ENCODE results near the gene CLDN22.

Gene CLDN22

DNA sequence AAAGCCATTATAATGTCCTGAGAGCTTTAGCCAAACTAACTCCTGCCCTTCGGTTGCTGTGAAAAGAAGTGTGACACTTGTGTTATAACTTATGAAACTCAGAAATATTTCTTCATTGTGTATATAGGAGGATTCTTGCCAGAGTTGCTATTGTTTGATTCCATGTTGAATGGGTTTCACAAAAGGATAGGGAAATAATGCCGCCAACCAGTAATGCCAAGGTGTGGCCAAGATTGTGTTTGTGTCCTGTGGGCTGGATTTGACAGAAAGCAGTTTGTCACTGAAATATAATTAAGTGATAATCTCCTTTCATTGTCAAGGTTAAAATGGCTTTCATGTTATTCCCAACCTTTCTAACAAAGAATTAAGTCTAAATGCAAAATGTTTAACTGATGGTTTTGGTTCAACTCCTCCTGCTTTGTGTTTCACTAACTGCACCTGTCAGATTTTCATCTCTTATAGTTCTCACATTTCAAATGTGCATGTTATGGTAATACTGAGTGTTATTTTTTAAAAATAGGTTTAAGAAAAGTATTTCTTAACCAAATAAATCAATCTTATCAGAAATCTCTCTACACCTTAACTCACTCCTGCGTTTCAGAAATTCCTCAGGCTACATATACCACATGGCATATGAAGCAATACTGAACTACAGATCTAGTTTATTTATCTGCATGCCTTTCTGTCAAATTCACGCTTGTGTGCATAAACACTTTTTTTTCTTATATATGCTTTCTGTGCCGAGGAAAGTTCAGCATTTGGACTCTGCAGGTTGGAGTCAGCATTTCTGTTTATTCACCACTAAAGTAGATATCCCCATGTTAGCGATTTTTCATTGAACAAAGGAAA is at the start of gene CLDN22:
CLDN22 (minus strand) TSS at position 66 of the 849 bp plus-strand sequence; CDS start at position 8, 58 bp downstream.
- DNase-seq (ENCODE audit: low spot score): no peak

DNA sequence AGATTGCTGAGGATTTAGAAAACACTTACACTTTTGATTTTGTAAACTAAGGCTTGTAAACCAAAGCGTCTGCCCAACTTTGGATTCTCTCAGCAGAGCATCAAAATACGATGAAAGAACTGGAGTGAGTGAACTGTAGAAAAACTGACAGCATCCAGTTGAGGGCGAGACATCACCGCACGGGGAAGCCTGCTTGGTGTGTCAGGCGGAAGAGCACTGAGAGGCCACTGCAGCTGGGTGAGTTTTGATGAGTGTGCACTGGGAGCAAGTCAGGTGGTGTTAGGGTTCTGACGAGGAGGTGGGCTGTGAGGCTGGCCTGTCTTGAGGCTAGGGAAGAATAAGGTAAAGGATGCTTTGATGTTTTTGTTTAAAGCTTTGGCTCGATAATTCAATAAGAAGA is 49.0 kb upstream of the CLDN22 start:
- no peak for DNase-seq (ENCODE audit: low spot score)

DNA sequence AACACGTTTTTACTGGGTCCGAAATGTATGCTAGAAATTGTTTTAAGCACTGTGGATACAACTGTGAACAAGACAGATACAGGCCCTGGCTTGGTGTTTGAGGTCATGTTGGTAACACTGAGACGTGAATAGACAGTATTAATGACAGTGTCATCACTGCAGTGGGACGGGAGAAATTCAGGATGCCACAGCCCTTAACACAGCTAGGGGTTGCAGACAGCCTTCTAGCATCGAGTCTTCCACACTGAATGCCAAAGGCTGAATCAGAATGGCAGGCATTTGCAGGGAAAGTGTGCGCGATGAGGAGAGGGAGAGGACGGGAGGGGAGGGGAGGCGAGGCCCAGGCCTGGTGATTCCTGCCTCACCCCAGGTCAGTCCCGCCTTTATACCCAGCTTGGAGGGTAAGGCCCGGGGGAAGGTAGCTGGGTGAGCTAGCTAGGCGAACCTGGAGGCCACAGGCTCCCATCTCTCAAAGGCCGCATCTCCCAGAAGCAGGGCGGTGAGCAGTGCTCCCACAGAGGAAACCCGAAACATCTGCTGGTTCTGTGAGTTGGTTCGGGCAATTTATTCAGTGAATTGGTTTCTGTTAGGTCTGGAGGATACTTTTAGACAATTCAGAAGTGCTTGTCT is 46.2 kb upstream of the CLDN22 start:
- DNase-seq (ENCODE audit: low spot score): no peak

DNA sequence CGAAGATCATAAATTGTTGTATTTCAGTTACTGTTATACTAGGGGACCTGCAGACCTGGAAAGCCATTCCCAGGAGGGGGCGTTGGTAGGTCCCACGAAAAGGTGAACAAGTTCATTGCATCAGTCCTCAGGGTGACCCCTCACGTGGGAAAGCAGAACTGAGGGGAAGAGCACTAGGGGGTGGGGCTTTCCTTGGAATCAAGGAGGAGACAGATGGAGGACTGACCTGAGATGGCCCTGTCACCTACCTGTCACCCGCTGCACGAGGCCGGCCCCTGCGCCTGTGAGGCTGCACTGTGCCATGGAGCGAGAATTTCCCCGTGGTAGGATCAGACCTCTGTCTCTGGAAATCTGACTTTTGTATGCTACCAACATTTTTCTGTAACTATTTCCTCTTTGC is 43.9 kb upstream of the CLDN22 start:
- no peak for DNase-seq (ENCODE audit: low spot score)

DNA sequence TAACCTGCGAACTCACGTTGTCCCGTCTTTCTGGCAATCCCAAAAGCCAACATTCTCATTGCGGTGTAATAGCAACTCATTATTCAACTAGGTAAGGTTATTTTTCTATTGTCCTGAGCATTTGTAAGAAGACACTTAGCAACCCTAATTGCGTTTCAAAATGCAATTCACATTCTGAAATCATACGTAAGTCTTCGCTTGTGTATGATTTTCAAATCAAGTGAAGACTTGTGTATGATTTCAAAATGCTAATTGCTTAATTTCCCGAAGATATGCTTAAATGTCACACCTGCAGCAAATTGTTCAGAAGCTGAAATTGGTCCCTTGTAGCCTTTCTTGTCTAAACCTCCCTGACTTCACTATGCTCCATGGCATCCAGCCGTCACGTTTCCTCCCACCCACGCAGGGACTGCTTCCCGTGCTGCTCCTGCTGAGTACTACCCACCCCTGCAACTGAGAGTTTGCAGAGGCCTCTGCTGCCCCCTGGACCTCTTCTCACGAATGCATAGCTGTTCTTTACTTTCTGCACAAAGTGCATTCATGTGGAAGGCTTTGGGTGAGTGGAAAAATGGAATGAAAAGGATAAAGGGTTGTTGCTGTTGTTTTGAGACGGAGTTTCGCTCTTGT is 43.0 kb upstream of the CLDN22 start:
- no peak for DNase-seq (ENCODE audit: low spot score)

DNA sequence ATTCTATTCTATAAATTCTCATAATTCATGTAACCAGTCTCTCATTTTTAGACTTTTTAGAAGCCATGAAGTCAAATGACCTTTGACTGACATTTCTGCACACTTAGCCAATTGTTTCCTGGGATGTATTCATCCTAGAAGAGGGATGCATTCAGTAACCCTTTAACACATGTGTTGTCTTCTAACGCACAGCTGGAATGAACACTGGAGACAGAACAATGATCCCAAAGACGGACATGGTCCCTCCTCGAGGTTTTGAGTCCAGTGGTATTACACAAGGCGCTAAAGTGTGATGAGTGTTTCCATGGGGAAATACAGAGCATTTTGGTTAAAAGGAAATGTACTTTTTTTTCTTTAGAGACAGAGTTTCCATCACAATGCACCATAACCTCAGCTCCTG is 42.0 kb upstream of the CLDN22 start:
- no peak for DNase-seq (ENCODE audit: low spot score)

DNA sequence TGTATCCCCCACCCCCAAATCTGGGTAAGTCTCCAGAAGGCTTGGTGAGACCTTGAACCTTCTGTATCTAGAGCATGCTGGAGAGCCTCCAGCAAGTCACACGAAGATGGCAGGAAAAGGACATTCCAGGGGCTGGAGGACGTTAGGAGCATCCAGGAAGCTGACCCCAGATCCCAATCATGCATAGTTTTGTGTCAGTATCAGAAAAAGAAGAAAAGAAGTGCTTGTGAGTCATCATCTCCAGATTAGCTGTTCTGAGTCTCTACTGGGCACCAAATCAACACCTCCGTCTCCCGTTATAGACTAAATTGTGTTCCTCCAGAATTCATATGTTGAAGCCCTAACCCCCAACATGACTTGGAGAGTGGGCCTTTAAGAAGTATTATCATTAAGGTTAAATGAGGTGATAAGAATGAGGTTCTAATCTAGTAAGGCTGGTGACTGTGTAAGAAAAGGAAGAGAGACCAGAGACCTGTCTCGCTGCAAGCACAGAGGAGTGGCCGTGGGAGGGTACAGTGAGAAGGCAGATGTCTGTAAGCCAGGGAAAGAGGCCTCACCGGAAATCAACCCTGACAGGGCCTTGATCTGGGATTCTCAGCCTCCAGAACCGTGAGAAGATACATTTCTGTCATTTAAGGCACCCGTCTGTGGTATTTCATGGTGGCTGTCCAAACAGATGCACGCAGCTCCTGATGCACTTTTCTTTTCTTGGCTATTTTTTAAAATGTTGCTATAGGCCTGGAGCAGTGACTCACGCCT is 40.3 kb upstream of the CLDN22 start:
- DNase-seq (ENCODE audit: low spot score): no peak

DNA sequence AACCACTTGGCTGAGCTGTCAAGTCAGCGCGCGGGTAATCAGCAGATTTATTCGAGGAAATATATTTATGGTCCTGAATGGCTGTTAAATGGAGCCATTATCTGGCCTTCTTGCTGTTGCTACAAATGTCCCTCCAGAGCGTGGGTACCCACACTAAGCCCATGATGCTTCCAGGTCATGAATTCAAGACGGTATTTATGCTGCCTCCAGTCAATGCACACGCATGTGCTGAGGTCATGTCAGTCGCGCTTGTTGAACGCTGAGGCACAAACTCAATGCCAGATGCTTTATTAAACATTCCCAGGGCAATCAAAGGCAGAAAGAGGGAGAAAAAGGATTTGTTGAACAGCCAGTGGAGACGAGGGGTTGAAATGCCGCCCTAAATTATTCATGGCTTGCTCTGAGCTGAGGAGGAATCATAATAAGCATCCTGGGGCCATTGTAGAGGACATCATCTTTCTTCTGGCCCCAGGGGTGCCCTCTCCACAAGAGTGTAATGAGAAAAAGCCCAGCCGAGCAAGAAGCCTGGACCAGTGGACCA is 38.2 kb upstream of the CLDN22 start:
- no peak for DNase-seq (ENCODE audit: low spot score)

DNA sequence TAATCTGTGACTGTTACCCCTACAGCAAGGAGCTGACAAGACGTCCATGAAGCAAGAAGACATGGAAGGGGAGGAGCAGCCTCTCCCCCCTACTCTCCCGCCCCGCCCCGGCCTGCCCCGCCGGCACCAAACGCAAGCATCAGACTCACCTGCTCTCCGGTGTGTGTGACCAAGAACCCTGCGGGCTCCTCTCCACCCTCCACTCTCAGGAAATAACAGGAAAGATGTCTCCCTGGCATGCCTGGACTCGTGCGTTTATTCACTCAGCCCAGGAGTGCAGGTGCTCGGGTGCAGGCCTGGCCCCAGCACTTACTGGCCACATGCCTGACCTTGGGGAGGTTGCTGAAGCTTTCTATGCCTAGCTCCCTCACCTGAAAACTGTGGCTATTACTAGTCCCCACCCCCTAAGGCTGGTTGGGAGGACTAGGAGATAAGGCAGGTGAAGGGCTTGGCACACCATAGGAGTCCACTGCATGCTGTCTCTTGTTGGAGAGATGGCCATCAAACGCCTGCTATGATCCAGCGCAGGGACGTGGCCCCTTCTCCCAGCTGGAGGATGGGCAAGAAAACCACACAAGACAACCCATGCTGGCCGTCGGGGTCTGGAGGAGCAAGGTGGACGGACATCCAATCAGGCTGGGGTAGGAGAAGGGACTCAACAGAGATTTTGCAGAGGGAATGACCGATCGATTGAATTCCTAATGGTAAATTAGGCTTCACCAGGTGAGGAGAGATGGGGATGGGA is 37.0 kb upstream of the CLDN22 start:
- DNase-seq (ENCODE audit: low spot score): no peak

DNA sequence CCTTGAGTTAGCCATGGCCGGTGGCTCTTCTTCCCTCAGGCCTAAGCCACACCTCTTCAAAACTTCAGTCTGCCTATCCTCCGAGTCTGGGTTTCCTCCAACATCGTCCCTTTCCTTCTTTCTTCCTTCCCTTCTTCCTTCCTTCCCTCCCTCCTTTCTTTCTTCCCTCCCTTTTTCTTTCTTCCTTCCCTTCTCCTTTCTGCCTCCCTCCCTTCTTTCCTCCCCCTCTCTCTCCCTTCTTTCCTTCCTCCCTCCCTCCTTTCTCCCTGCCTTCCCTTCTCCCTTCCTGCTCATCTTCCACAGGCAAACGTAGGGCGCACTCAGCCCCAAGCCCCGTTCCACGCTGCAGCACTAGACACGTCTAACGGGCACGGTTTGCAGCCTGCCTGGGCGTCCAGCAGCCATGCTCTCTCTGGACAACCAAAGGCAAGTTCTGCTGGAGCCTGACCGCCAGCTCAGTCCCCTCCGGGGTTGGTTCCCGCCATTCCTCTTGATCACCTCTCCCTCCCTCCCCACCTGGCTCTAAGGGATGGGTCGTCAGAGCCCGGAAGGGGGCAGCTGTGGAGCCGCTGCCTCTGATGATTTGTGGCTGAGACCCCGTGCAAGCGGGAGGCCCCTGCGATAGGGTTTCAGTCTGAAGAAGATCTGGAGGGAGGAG is 36.2 kb upstream of the CLDN22 start:
- DNase-seq (ENCODE audit: low spot score): no peak

DNA sequence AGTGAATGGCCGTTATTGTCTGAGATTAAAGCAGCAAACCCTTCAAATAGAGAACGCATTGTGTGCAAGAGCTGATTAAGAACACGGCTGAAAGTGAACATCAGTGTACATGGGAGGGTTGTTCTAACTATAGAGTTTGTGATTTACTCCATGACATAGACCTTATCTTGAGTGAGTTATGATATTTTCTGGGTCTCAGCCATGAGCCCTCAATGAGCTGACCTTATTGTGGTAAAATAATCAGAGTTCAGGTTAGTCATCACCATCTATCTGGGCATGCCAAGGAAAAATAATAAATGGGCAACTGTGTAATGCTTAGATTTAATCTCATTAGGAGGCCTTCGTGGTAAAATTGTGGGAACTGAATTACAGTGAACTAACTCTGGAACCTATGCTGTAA is 35.3 kb upstream of the CLDN22 start:
- no peak for DNase-seq (ENCODE audit: low spot score)

DNA sequence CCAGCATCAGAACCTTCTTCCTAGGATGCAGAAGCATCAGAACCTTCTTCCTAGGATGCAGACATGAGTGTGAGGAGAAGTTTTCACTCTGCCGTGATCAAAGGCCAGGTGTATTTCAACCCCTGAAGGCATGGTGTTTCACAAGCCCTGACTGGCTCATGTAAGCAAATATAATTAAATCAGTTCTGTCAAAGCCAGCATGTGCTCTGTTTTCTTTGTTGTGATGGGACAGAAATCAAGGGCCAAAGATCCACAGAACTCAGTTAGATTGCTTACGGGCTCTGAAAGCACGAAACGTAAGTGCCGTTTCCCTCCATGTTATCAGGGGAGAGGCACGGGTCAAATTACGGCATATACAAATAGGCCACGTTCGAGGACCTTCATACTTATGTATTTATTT is 34.1 kb upstream of the CLDN22 start:
- no peak for DNase-seq (ENCODE audit: low spot score)

DNA sequence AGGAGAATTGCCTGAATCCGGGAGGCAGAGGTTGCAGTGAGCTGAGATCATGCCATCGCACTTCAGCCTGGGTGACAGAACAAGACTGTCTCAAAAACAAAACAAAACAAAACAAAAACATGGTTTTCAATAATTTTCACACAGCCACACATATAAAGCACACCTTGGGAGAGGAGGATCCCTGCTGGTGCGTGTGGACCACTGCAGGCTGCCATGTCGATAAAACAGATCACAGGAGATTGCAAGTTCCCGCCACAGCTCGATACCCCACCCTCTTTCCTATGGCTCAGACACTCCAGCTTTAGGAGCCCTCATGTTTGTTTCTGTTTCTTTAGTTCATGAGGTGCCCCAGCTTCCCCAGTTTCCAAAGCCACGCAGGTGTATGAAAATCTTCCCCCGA is 33.5 kb upstream of the CLDN22 start:
- DNase-seq (ENCODE audit: low spot score): no peak

DNA sequence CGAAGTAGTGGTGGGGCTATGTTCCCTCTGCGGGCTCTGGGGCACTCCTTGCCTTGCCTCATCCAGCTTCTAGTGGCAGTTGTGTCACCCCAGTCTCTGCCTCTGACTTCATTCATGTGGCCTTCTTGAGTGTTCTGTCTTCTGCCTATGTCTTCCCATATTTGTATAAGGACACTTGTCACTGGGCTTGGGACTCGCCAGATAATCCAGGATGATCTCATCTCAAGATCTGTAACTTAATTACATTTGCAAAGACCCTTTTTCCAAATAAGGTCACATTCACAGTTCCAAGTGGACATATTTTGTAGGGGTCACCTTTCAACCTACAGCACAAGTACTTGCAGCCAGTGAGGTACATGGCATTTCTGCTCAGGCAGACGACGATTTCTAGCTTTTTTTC is 32.5 kb upstream of the CLDN22 start:
- DNase-seq (ENCODE audit: low spot score): no peak

DNA sequence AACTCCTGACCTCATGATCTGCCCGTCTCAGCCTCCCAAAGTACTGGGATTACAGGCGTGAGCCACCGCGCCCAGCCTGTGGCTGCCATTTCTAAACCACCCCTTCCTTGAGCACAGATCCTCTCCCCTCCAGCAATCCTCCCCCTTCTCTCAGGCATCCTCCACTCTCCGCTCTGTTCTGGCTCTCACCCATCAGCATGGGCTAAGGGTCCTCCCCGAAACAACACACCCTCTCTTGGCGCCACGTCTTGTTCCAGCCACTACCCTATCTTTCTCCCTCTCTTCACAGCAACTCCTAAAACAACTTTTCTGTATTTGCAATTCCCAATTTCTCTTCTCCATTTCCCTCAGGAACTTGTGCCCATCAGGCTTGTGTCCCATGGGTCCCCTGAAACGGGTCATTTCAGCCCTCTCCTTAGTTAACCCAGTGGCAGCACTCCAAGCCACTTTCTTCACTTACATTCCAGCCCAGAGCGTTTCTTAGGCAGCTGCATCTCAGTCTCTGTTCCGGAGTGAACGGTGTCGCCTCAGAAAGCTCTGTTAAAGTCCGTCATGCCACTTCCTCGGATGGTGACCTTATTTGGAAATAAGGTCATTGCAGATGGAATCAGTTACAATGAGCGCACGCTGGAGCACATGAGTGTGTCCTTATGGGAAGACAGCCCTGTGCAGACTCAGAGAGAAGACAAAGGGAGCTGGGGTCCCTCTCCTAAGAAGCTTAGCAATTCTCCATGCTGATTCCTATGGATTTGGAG is 30.4 kb upstream of the CLDN22 start:
- DNase-seq (ENCODE audit: low spot score): no peak

DNA sequence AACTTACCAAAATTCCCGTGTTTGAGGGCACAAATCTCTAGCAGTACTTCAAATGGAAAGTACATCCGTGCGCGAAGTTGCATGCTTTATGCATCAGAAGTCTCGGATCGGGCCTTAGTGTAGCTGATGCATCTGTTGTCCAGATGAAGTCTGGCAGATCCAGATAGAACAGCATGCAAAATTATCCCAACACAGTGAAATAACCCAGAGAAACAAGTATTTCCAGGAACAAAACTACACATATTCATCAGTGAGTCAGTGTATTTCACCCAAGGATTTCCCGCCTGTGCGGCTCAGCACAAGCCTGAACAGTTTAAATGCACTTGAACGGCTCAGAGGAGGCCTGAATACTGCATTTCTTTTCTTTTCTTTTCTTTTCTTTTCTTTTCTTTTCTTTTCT is 29.6 kb upstream of the CLDN22 start:
- no peak for DNase-seq (ENCODE audit: low spot score)

DNA sequence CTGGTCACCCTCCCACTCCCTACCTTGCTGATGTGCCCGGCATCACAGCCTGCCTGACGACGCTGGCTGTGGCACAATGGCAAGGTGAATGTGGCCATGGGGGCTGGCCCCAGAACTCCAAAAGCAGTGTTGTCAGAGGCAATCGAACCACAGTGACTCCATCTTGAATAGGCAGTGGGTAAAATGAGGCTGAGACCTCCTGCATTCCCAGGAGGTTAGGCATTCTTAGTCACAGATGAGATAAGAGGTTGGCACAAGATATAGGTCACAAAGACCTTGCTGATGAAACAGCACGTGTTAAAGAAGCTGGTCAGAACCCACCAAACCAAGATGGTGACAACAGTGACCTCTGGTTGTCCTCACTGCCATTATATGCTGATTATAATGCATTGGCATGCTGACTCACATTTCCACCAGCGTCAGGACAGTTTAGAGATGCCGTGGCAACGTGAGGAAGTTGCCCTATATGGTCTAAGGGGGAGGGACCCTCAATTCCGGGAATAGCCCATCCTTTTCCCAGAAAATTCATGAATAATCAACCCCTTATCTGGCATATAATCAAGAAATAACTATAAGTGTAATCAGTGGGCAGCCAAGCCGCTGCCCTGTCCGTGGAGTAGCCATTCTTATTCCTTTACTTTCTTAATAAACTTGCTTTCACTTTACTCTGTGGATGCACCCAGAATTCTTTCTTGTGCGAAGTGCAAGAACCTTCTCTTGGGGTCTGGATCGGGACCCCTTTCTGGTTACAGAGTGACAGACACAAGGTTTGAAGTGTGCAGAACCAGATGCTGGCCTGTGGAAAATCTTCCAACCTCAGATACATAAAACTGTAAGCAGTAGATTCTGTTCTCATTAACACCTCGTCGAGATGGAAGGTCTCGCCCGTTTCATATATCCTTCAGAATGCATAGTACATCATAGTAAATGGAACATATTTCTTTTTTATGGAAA is 28.9 kb upstream of the CLDN22 start:
- no peak for DNase-seq (ENCODE audit: low spot score)

DNA sequence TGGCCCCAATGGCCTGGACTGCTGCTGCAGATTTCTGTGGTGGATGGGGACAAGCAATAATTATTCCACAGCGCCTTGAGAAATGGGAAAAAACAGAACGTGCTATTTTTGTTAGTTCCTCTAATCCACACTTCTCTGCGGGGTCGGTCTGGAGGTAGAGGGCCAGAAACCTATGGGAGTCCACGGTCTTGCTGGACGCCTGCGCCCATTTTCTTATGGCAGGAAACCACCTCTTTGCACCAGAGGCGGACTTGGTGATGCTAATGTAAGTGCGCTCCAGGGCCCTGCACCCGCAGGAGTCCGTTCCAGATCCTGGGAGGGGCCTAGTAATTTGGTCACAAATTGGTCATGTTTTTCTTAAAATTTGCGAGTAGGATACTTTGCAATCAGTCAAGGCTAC is 28.1 kb upstream of the CLDN22 start:
- DNase-seq (ENCODE audit: low spot score): no peak

DNA sequence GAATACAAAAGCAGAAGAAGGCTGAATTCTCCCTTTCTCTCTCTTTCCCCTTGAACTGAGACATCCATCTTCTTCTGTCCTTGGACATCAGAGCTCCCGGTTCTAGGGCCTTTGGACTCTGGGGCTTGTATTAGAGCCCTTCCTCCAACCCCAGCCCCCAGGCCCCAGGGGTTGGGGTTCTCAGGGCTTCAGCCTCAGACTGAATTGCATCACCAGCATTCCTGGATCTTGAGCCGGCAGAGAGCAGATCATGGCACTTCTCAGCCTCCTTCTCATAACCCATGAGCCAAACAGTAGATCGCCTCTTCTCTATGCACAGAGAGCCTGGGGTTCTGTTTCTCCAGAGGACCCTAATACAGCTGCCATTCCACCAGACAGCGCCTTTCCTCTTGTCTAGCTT is 27.5 kb upstream of the CLDN22 start:
- DNase-seq (ENCODE audit: low spot score): no peak

Measured in Ammon's horn (tissue), 1 donor.